ENCODE results near the gene BTN1A1. TPM values are rescaled to one million over a fixed set of nuclear protein-coding genes. Genes with fewer than 3 reads are reported as not detected.

Gene BTN1A1
- total RNA-seq, 1 donor, result not detected

DNA sequence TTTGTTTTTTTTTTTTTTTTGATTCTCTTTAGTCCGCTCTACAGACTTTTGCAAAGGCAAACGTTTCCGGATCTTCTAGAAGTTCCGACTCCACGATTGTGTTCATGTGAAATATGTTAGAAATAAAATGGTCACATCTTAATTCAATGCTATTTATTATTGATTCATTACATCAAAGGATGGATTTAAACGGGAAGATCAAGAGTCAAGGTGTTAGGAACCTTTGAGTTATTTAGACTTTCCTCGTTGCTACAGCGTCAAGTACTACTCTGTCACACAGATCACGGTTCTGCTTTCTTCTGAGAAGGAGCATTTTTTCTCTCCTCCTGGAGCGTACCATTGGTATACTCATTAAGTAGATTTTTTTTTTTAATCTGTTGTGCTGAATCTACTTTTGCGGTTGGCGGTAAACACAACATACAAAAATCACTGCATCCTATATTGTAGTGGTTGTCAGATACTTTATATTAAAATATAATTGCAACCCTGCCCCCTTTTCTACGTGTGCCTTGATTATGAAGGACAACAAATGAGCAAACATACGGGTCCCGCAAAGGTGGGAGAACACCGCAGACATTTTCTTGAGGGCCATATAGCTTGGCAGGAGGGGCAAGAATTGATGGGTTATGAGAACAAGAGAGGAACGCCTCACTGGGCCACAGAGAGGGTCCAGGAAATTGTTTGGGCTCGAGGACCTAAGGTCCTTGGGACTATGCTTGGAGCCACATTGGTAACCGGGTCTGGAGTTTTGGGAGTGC, 55.6 kb downstream of the BTN1A1 start:
- DNase-seq (ENCODE audit: low read depth in 2 of 3, low spot score in 2 of 3), result no peak

DNA sequence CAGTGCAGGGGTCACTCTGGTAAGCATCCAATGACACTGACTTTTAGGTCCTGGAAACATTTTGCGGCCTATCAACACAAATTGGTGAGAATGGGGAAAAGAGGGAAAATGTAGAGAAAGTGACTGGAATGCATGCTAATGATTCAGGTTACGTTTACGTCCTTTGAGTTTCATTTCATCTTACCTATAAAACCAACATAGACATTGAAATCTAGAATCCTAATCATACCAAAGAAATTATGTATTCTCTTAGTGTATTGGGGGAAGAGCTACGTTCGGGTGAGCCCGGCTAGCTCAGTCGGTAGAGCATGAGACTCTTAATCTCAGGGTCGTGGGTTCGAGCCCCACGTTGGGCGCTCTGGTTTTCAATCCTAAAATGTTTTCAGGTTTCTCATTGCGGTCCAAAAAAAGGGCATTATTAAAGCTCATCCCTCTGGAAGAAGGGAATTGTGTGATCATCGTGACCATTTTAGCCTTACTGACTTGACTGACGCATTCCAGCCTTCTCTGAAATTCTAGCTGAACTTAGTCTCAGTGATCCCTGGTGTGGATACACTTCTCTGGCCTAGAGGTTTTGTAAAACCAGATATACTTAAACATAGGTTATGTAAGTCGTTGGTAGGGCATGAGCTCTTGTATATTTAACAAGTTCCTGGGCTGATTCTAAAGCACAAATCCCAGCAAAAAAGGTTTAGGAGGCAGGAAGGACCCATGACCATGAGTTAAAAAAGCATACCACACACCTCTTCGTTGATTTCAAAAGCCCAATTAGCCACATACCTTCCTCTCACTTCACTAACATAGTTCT, 56.4 kb downstream of the BTN1A1 start:
- DNase-seq (ENCODE audit: low read depth in 2 of 3, low spot score in 2 of 3), result peak in 1 of 3 donors; percentile 41

Small RNA genes within 50 kb of the gene (small RNA-seq; reads per million reads assigned to genes)
- not detected for gene RNU6-502P

Other genes starting within 250 kb of the BTN1A1 start
- 42.0 TPM for gene BTN3A2, start 135.1 kb upstream of the BTN1A1 start, total RNA-seq
- gene BTN2A2, start 117.2 kb upstream of the BTN1A1 start, total RNA-seq, result 18.6 TPM
- 26.7 TPM for gene BTN3A1, start 98.0 kb upstream of the BTN1A1 start, total RNA-seq
- 21.0 TPM for gene BTN3A3, start 59.8 kb upstream of the BTN1A1 start, total RNA-seq
- 10.0 TPM for gene BTN2A1, start 42.3 kb upstream of the BTN1A1 start, total RNA-seq
- 31.8 TPM for gene HMGN4, start 38.1 kb downstream of the BTN1A1 start, total RNA-seq
- gene ABT1, start 96.7 kb downstream of the BTN1A1 start, total RNA-seq, result 23.2 TPM
- 4.8 TPM for gene ZNF322, start 159.4 kb downstream of the BTN1A1 start, total RNA-seq

All from hematopoietic multipotent progenitor cell (in vitro differentiated cells).